BLaER1 treated with 17β-estradiol and CSF1 and Interleukin-3, amounts not matched to agents 10 nM and 100 nM (cell line): ENCODE results near the gene GGTLC1.

Experiments used
- H3K27ac ChIP-seq, 11 experiments: shearing (Covaris generic); formaldehyde crosslinking; 2 replicates each; pipeline ENCODE4 v1.8.1; 2022
- H3K27me3 ChIP-seq, 11 experiments: shearing (Covaris generic); formaldehyde crosslinking; 2 replicates each; pipeline ENCODE4 v1.8.1; 2022
- H3K36me3 ChIP-seq, 11 experiments: shearing (Covaris generic); formaldehyde crosslinking; 2 replicates each; pipeline ENCODE4 v1.8.1; 2022
- H3K4me1 ChIP-seq, 10 experiments: shearing (Covaris generic); formaldehyde crosslinking; 2 replicates each; pipeline ENCODE4 v1.8.1; 2022
- H3K4me2 ChIP-seq, 11 experiments: shearing (Covaris generic); formaldehyde crosslinking; 2 replicates each; pipeline ENCODE4 v1.8.1; 2022
- H3K4me3 ChIP-seq, 10 experiments: shearing (Covaris generic); formaldehyde crosslinking; 2 replicates each; pipeline ENCODE4 v1.8.1; 2022
- H3K9ac ChIP-seq, 11 experiments: shearing (Covaris generic); formaldehyde crosslinking; 2 replicates each; pipeline ENCODE4 v1.8.1; 2022
- H3K9me3 ChIP-seq, 11 experiments: shearing (Covaris generic); formaldehyde crosslinking; replicated peaks in 1 of 11; 2 replicates each; pipeline ENCODE4 v1.8.1; 2022
- H4K20me1 ChIP-seq, 11 experiments: shearing (Covaris generic); formaldehyde crosslinking; 2 replicates each; pipeline ENCODE4 v1.8.1; 2022
- Cebpa-rat ChIP-seq, 11 experiments: shearing (Covaris generic); IDR thresholded peaks; 2 replicates each; pipeline ENCODE4 v1.8.1; 2022

GGTLC1 gene

DNA sequence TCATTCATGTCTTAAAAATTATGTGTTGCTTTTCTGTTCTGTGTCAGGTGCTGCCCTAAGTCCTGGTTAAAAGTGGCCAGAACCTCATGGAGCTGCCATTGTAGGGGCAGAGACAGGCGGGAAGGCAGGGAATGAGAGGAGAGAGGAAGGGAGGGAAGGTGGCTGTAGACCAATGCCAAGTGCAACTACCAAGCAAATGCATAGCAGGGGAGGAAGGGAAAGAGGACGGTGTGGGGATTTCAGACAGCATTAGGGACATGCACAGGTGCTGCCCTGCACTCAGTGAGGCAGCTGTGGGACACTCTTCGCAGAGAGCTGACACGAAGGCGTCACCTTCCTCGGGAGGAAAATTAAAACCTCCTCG lies 21.0 kb downstream of the GGTLC1 start:
- Histone ChIP-seq H3K9ac (no peak overlapping the region), H3K4me2 (no peak overlapping the region), H3K36me3 (no peaks in the 10 kb centered on the region), H3K27ac (no peak overlapping the region), H4K20me1 (no peaks in the 10 kb centered on the region), H3K4me3 (no peak overlapping the region), H3K27me3 (no peaks in the 10 kb centered on the region), H3K4me1 (peaks cover 0 to 6% (median 0%) of the 10 kb centered on the region in 10 experiments; a peak in 5 of 20 replicates), H3K9me3 (peaks cover 41 to 53% (median 46%) of the 10 kb centered on the region in 11 experiments)
- no peak for TF ChIP-seq Cebpa-rat (IDR thresholded peaks at IDR 0.05)

DNA sequence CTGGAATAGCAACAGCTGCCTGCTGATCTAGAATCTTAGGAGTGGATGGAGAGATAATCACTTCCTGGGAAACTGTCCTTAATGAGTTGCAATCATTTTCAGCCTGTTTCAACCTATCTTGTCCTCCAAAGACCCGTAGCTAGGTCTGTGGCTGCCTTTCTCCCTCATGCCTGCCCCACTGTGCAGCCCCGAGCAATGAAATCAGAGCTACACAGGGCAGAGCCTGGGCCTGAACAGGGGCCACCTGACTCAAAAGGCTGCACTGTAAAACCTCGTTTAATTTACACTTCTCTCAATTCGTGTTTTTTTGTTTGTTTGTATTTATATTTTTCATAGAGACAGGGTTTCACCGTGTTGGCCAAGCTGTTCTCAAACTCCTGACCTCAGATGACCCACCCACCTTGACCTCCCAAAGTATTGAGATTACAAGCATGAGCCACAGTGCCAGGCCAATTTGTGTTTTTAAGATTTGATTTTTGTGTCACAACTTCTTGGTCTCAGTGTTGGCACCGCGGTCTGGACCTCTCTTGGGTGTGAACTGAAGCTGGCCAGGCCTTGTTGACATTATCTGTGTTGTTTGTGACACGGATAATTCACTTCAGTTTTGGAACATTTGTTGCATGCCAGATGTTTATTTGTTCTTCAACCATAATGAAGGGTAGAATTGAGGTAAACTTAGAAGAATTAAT lies 21.5 kb downstream of the GGTLC1 start:
- Histone ChIP-seq H3K9me3 (peaks cover 44 to 57% (median 51%) of the 10 kb centered on the region in 11 experiments), H3K9ac (no peak overlapping the region), H4K20me1 (no peaks in the 10 kb centered on the region), H3K4me3 (no peak overlapping the region), H3K27me3 (no peaks in the 10 kb centered on the region), H3K4me2 (no peak overlapping the region), H3K4me1 (peaks cover 0 to 6% (median 0%) of the 10 kb centered on the region in 10 experiments; a peak in 5 of 20 replicates), H3K27ac (no peak overlapping the region), H3K36me3 (no peaks in the 10 kb centered on the region)
- no peak for TF ChIP-seq Cebpa-rat (IDR thresholded peaks at IDR 0.05)

DNA sequence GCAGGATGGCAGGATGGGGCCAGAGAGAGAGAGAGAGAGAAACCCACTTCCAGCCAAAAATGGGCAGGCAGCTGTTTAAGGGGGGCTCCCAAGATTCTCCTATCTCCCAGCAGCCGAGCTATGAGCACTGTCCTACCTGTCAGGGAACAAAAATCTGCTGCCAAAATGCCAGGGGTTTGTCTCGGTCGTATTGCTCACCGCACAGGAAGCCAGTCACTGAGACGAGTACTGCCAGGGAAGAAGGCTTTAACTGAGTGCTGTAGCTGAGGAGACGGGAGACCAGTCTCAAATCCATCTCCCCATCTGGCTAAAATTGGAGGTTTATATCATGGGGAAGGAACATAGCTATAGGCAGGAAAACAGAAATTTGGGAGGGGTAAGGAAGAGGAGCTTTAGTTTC lies 22.3 kb downstream of the GGTLC1 start:
- Histone ChIP-seq H3K9me3 (peaks cover 47 to 63% (median 57%) of the 10 kb centered on the region in 11 experiments), H3K36me3 (no peaks in the 10 kb centered on the region), H3K4me3 (no peak overlapping the region), H3K27me3 (no peaks in the 10 kb centered on the region), H3K27ac (no peak overlapping the region), H4K20me1 (no peaks in the 10 kb centered on the region), H3K4me1 (peaks cover 0 to under 1% (median 0%) of the 10 kb centered on the region in 10 experiments; a peak in 3 of 20 replicates), H3K4me2 (no peak overlapping the region), H3K9ac (no peak overlapping the region)
- TF ChIP-seq Cebpa-rat (IDR thresholded peaks at IDR 0.05), result no peak

DNA sequence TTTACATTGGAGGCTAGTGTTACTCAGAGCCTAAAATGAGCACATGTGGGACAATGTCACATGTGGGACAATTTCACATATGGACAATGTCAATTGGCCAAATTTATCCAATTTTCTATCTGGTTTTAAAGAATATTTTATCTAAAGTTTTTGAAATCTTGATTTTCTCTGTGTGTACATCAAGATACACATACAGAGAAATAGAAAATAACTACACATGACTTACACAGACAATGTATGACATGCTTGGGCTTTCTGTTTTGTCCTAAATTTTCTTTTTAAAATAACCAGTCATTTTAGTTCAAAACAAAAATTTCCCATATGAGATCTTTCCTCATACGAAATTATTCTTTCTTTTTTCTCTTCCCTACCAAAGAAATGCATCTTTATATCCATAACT lies 24.6 kb downstream of the GGTLC1 start:
- H3K4me1 ChIP-seq, result no peaks in the 10 kb centered on the region; a peak in 1 of 20 replicates
- H3K4me3 ChIP-seq, result no peak overlapping the region
- no peak overlapping the region for H3K4me2 ChIP-seq
- no peaks in the 10 kb centered on the region for H3K27me3 ChIP-seq
- H3K9me3 ChIP-seq, result peaks cover 57 to 75% (median 66%) of the 10 kb centered on the region in 11 experiments
- no peak for TF ChIP-seq Cebpa-rat (IDR thresholded peaks at IDR 0.05)
- no peak overlapping the region for H3K27ac ChIP-seq
- no peaks in the 10 kb centered on the region for H4K20me1 ChIP-seq
- no peak overlapping the region for H3K9ac ChIP-seq
- H3K36me3 ChIP-seq, result no peaks in the 10 kb centered on the region; a peak in 1 of 22 replicates

DNA sequence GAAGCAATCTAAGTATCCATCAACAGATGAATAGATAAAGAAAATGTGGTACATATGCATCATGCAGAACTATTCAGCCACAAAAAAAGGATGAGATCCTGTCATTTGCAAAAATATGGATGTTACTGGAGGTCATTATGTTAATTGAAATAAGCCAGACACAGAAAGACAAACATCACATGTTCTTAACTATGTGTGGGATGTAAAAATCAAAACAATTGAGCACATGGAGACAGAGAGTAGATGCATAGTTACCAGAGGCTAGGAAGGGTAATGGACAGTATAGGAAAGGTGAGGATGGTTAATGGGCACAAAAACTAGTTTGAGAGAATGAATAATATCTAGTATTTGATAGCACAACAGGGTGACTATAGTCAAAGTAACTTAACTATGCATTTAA lies 26.3 kb downstream of the GGTLC1 start:
- peaks cover 55 to 69% (median 65%) of the 10 kb centered on the region in 11 experiments for H3K9me3 ChIP-seq
- H3K27ac ChIP-seq, result no peak overlapping the region
- H3K36me3 ChIP-seq, result no peaks in the 10 kb centered on the region; a peak in 1 of 22 replicates
- no peak overlapping the region for H3K9ac ChIP-seq
- no peak for TF ChIP-seq Cebpa-rat (IDR thresholded peaks at IDR 0.05)
- no peak overlapping the region for H3K4me2 ChIP-seq
- no peaks in the 10 kb centered on the region for H3K4me1 ChIP-seq
- H4K20me1 ChIP-seq, result no peaks in the 10 kb centered on the region
- H3K27me3 ChIP-seq, result no peaks in the 10 kb centered on the region
- no peak overlapping the region for H3K4me3 ChIP-seq

DNA sequence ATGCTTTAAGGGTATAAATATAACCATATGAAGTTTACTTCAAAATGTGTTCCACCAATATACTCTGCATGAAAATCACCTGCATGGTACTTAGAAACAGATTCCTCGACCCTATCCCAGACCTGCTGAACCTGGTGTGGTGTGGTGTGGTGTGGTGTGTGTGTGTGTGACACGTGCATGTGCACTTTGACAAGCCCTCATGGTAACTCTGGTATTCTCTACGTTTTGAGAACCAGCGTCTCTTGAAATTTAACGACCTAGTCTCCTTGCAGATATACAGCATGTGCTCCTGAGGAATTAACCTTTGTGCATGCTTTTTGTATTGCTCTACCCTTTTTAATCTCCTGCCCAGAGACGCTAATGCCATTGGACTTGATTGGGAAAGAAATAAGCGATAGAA lies 29.5 kb downstream of the GGTLC1 start:
- no peaks in the 10 kb centered on the region for H3K27me3 ChIP-seq
- no peak overlapping the region for H3K4me3 ChIP-seq
- H3K4me2 ChIP-seq, result no peak overlapping the region
- H3K4me1 ChIP-seq, result no peaks in the 10 kb centered on the region
- H3K36me3 ChIP-seq, result no peaks in the 10 kb centered on the region; a peak in 1 of 22 replicates
- H4K20me1 ChIP-seq, result no peaks in the 10 kb centered on the region
- no peak for TF ChIP-seq Cebpa-rat (IDR thresholded peaks at IDR 0.05)
- H3K9ac ChIP-seq, result no peak overlapping the region
- H3K27ac ChIP-seq, result no peak overlapping the region
- H3K9me3 ChIP-seq, result peaks cover 30 to 39% (median 34%) of the 10 kb centered on the region in 11 experiments

DNA sequence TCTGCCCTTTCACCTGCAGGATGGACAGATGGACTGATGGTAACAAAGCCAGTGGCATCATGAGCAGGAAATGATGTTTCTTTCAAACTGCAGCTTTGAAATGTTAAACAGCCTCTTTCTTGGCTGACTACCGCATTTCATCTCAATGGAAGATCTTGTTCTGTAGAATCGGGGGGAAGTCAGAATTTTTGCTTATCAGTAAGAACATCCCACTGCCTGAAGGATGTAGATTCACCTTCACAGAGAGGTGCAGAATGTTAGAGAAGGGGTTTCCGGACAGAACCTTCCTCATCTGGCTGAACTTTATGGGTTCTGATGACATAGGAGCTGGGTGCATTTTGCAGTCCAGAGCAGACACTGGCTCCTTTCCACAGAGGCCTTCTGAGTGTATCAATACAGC lies 32.7 kb downstream of the GGTLC1 start:
- H3K9ac ChIP-seq, result no peak overlapping the region
- no peak overlapping the region for H3K4me2 ChIP-seq
- no peaks in the 10 kb centered on the region for H3K27me3 ChIP-seq
- H3K4me3 ChIP-seq, result no peak overlapping the region
- H4K20me1 ChIP-seq, result no peaks in the 10 kb centered on the region
- H3K36me3 ChIP-seq, result no peaks in the 10 kb centered on the region; a peak in 1 of 22 replicates
- H3K27ac ChIP-seq, result no peak overlapping the region
- TF ChIP-seq Cebpa-rat (IDR thresholded peaks at IDR 0.05), result no peak
- H3K9me3 ChIP-seq, result peaks cover 4 to 8% (median 5%) of the 10 kb centered on the region in 11 experiments; a peak in 20 of 22 replicates
- no peaks in the 10 kb centered on the region for H3K4me1 ChIP-seq

DNA sequence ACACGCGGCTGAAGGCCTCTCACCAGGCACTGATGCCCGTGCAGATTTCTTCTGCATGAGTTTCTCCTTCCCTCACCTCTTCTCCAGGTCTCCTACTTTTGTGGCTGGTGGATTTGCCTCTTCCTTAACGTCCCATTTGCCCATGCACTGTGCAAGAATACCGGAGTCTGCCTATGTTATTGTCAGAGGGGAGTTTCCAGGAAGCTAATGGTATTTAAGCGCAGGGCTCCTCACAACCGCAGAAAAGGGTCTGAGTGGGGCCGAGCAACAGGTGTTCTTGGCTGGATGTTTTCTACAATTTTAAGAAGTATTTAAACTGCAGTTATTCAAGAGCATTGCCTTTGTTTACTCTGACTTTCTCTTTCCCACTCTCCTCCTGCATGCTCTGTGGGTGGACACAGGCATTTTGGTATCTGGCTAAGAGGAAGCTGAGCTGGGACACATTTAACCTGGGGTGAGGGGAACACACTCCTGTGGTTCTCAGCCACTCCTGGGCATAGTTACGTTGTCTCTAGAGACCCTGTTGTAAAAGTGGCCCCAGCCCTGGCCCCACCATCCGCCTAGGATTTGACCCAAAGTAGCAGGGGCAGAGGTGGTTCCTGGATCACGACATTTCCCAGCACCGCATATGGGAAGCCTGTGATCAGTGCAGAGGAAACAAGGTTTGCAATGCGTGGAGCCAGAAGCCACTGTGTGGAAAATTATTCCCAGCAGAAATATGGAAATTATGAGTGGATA lies 34.4 kb downstream of the GGTLC1 start:
- Histone ChIP-seq H3K36me3 (no peaks in the 10 kb centered on the region), H3K27ac (no peak overlapping the region), H3K4me2 (no peak overlapping the region), H3K9ac (no peak overlapping the region), H3K27me3 (no peaks in the 10 kb centered on the region), H3K4me1 (no peaks in the 10 kb centered on the region), H3K4me3 (no peak overlapping the region), H4K20me1 (no peaks in the 10 kb centered on the region), H3K9me3 (no peaks in the 10 kb centered on the region)
- TF ChIP-seq Cebpa-rat (IDR thresholded peaks at IDR 0.05), result no peak

DNA sequence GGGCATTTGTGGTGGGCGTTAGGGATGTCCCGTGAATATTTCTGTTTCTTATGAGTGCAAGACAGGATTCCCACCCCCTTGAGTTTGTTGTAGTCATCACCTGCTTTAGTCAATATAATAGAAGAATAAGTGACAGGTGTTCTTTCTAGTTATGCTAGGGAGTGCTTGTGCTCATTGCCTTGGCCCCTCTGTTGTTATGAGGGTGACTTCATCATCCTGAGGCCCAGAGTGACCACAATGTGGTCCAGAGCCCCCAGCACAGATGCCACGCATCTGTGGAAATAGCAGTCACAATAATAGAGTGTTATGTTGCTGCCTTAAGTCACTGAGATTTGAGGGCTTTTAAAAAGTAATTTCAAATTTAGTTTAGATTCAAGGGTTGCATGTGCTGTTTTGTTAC lies 42.4 kb downstream of the GGTLC1 start:
- H3K4me2 ChIP-seq, result no peak overlapping the region
- H3K9me3 ChIP-seq, result no peaks in the 10 kb centered on the region
- H3K9ac ChIP-seq, result no peak overlapping the region
- no peaks in the 10 kb centered on the region for H3K27me3 ChIP-seq
- H3K27ac ChIP-seq, result no peak overlapping the region
- no peak overlapping the region for H3K4me3 ChIP-seq
- H3K4me1 ChIP-seq, result no peaks in the 10 kb centered on the region
- H3K36me3 ChIP-seq, result no peaks in the 10 kb centered on the region
- TF ChIP-seq Cebpa-rat (IDR thresholded peaks at IDR 0.05), result no peak
- no peaks in the 10 kb centered on the region for H4K20me1 ChIP-seq

DNA sequence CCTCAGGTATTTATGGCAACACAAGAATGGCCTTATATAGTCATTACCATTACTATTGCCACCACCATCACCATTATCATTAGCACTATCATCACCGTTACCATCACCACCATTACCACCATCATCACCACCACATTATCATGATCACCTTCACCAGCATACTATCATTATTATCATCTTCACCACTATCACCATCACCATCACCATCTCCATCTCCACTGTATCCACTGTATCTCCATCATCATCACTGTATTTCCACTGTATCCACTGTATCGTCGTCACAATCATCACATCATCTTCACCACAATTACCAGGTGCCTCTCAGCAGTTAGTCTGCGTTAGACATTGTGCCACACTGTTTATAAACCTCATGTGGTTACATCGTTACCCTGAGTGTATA lies 45.3 kb downstream of the GGTLC1 start:
- Histone ChIP-seq H3K9ac (no peak overlapping the region), H3K4me2 (no peak overlapping the region), H3K36me3 (no peaks in the 10 kb centered on the region), H4K20me1 (no peaks in the 10 kb centered on the region), H3K4me3 (no peak overlapping the region), H3K27ac (no peak overlapping the region), H3K9me3 (peaks cover 8 to 15% (median 9%) of the 10 kb centered on the region in 11 experiments), H3K27me3 (no peaks in the 10 kb centered on the region), H3K4me1 (no peaks in the 10 kb centered on the region)
- no peak for TF ChIP-seq Cebpa-rat (IDR thresholded peaks at IDR 0.05)
